ENCODE measurements around the gene WDR55. TPM values are rescaled to one million over a fixed set of nuclear protein-coding genes. Genes with fewer than 3 reads are reported as not detected.
A peak's percentile ranks its signal among the peaks of the same experiment; 100 is the strongest.

The WDR55 gene
- total and polyA plus RNA-seq, 2 of the 13 experiments (the other 11 are each of a cell fraction or from before 2014, with no cell fraction given), result 17.7 to 18.2 TPM

DNA sequence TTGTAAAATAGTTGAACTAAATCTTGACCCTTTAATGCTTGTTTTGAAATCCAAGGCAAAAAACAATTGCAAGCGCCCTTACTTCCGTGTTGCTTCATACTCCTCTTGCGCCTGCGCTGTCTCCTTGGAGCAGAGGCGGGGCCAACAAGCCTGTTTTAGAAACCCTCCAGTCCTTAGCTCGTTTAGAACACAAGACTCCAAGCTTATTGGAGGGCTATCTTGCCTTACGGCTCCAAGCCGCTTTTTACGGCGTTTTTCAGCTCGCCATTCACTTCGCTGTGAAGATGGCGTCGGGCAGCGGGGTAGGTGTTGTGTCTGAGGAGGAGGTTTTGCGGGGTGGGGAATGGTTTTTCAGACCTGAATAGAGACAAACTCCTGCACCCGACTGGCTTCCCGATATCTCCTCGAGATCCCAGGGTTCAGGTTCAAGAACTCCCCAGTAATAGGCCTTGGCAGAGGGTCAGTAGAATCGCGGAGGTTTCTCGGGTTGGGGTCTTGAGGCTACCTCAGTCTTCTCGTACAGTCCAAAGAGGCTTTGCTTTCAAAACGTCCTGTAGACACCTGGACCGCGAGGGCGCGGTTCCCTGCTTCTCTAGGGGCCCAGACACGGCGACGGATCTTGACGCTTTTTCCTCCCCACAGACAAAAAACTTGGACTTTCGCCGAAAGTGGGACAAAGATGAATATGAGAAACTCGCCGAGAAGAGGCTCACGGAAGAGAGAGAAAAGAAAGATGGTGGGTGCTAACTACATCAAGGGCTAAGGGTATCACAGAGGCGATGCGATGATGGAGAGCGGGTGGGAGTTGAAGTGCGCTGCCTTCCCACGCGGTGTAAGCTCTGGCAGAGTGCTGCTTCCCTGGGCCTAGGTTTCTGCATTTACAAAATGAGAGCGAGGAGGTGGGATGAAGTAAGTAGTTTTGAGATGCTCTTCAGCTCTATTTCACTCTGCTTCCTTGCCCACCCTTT is 35.8 kb downstream of the WDR55 start, which contains the start of gene ZMAT2 (continued):
- TF ChIP-seq, protein P1, sequence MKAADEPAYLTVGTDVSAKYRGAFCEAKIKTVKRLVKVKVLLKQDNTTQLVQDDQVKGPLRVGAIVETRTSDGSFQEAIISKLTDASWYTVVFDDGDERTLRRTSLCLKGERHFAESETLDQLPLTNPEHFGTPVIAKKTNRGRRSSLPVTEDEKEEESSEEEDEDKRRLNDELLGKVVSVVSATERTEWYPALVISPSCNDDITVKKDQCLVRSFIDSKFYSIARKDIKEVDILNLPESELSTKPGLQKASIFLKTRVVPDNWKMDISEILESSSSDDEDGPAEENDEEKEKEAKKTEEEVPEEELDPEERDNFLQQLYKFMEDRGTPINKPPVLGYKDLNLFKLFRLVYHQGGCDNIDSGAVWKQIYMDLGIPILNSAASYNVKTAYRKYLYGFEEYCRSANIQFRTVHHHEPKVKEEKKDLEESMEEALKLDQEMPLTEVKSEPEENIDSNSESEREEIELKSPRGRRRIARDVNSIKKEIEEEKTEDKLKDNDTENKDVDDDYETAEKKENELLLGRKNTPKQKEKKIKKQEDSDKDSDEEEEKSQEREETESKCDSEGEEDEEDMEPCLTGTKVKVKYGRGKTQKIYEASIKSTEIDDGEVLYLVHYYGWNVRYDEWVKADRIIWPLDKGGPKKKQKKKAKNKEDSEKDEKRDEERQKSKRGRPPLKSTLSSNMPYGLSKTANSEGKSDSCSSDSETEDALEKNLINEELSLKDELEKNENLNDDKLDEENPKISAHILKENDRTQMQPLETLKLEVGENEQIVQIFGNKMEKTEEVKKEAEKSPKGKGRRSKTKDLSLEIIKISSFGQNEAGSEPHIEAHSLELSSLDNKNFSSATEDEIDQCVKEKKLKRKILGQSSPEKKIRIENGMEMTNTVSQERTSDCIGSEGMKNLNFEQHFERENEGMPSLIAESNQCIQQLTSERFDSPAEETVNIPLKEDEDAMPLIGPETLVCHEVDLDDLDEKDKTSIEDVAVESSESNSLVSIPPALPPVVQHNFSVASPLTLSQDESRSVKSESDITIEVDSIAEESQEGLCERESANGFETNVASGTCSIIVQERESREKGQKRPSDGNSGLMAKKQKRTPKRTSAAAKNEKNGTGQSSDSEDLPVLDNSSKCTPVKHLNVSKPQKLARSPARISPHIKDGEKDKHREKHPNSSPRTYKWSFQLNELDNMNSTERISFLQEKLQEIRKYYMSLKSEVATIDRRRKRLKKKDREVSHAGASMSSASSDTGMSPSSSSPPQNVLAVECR (CRISPR knock-in tag; IDR thresholded peaks at IDR 0.05; ENCODE audit: borderline replicate concordance), result peak; percentile 82
- TF ChIP-seq, protein P2, sequence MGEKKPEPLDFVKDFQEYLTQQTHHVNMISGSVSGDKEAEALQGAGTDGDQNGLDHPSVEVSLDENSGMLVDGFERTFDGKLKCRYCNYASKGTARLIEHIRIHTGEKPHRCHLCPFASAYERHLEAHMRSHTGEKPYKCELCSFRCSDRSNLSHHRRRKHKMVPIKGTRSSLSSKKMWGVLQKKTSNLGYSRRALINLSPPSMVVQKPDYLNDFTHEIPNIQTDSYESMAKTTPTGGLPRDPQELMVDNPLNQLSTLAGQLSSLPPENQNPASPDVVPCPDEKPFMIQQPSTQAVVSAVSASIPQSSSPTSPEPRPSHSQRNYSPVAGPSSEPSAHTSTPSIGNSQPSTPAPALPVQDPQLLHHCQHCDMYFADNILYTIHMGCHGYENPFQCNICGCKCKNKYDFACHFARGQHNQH (CRISPR knock-in tag; IDR thresholded peaks at IDR 0.05), result peak; percentile 64; the same call in 1 of the 2 replicates
- TF ChIP-seq JUNB (CRISPR knock-in tag; IDR thresholded peaks at IDR 0.05; ENCODE audit: borderline replicate concordance) (no peak), ZNF83 (CRISPR knock-in tag; IDR thresholded peaks at IDR 0.05; ENCODE audit: borderline replicate concordance) (no peak), ZNF749 (CRISPR knock-in tag; IDR thresholded peaks at IDR 0.05; ENCODE audit: borderline replicate concordance) (no peak), ARHGAP35 (CRISPR knock-in tag; IDR thresholded peaks at IDR 0.05; ENCODE audit: borderline replicate concordance) (no peak), MEIS2 (CRISPR knock-in tag; IDR thresholded peaks at IDR 0.05) (peak; percentile 54; the same call in 1 of the 2 replicates), SMAD3 (CRISPR knock-in tag; IDR thresholded peaks at IDR 0.05) (peak; percentile 80; the same call in 1 of the 2 replicates), ZNF34 (CRISPR knock-in tag; IDR thresholded peaks at IDR 0.05; ENCODE audit: borderline replicate concordance) (no peak), KDM2A (CRISPR knock-in tag; IDR thresholded peaks at IDR 0.05; ENCODE audit: borderline replicate concordance, low read depth) (peak; percentile 96), PHF8 (CRISPR knock-in tag; IDR thresholded peaks at IDR 0.05) (peak; percentile 80)
- TF ChIP-seq, protein P3, sequence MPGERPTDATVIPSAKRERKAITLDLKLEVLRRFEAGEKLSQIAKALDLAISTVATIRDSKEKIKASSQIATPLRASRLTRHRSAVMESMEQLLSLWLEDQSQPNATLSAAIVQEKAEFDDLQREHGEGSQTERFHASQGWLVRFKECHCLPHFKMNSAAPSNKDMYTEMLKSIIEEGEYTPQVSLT (CRISPR knock-in tag; IDR thresholded peaks at IDR 0.05; ENCODE audit: borderline replicate concordance, low read depth), result no peak
- TF ChIP-seq, protein P4, sequence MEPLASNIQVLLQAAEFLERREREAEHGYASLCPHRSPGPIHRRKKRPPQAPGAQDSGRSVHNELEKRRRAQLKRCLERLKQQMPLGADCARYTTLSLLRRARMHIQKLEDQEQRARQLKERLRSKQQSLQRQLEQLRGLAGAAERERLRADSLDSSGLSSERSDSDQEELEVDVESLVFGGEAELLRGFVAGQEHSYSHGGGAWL (CRISPR knock-in tag; IDR thresholded peaks at IDR 0.05), result no peak
- TF ChIP-seq, protein P5, sequence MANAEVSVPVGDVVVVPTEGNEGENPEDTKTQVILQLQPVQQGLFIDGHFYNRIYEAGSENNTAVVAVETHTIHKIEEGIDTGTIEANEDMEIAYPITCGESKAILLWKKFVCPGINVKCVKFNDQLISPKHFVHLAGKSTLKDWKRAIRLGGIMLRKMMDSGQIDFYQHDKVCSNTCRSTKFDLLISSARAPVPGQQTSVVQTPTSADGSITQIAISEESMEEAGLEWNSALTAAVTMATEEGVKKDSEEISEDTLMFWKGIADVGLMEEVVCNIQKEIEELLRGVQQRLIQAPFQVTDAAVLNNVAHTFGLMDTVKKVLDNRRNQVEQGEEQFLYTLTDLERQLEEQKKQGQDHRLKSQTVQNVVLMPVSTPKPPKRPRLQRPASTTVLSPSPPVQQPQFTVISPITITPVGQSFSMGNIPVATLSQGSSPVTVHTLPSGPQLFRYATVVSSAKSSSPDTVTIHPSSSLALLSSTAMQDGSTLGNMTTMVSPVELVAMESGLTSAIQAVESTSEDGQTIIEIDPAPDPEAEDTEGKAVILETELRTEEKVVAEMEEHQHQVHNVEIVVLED (CRISPR knock-in tag; IDR thresholded peaks at IDR 0.05; ENCODE audit: borderline replicate concordance), result peak; percentile 62
- TF ChIP-seq, protein P6, sequence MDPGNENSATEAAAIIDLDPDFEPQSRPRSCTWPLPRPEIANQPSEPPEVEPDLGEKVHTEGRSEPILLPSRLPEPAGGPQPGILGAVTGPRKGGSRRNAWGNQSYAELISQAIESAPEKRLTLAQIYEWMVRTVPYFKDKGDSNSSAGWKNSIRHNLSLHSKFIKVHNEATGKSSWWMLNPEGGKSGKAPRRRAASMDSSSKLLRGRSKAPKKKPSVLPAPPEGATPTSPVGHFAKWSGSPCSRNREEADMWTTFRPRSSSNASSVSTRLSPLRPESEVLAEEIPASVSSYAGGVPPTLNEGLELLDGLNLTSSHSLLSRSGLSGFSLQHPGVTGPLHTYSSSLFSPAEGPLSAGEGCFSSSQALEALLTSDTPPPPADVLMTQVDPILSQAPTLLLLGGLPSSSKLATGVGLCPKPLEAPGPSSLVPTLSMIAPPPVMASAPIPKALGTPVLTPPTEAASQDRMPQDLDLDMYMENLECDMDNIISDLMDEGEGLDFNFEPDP (CRISPR knock-in tag; conservative IDR thresholded peaks at IDR 0.05), result no peak

All from HepG2 (cell line).